Measurements from ENCODE around the gene PRKCH. TPM values are rescaled to one million over a fixed set of nuclear protein-coding genes. Genes with fewer than 3 reads are reported as not detected.

PRKCH gene
- total and polyA plus RNA-seq, 9 of the 15 experiments (the other 6 are each of a cell fraction or from before 2014, with no cell fraction given): 0.61 to 4.4 (median 4.0) TPM

DNA sequence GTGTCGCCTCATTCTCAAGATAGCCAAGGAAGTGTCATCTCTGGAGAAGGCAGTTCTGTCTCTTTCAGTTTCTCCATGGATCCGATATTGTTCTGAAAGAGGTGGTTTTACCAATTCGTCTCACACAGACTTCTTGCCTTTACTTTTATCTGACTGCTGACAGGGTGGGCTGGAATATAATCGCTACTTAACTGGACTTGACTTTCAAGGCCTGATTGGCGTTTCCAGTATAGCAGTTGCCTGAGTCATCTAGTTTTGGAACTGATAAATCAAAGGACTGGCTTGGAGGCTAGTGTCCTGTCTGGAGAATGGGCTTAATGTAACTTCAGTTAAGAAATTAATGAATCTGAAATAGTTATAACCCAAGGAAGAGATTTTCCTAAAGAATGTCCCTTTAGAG, 21.6 kb downstream of the PRKCH start (continued):
- no peak for TF ChIP-seq SOX6 (IDR thresholded peaks at IDR 0.05)
- TF ChIP-seq TAF1 (IDR thresholded peaks at IDR 0.05; ENCODE audit: control insufficient read depth, extremely low read depth, insufficient read depth, low read length, severe bottlenecking): no peak
- no peak for TF ChIP-seq RFX7 (CRISPR knock-in tag; IDR thresholded peaks at IDR 0.05)
- TF ChIP-seq SMARCE1 (IDR thresholded peaks at IDR 0.05): peak; percentile 43; the same call in 1 of the 2 replicates
- no peak for TF ChIP-seq ZNF217 (CRISPR knock-in tag; IDR thresholded peaks at IDR 0.05)
- TF ChIP-seq ESRRA (IDR thresholded peaks at IDR 0.05; ENCODE audit: borderline replicate concordance, low read depth): no peak
- TF ChIP-seq ZNF384 (IDR thresholded peaks at IDR 0.05; ENCODE audit: low read depth, low read length): no peak
- no peak for TF ChIP-seq NONO (IDR thresholded peaks at IDR 0.05; ENCODE audit: low read depth in 2 of 2, low read length in 1 of 2)
- TF ChIP-seq ELF2 (CRISPR knock-in tag; IDR thresholded peaks at IDR 0.05): no peak
- no peak for TF ChIP-seq SRSF7 (optimal IDR thresholded peaks at IDR 0.05; ENCODE audit: low read depth, low read length)
- no peak for TF ChIP-seq THRAP3 (IDR thresholded peaks at IDR 0.05; ENCODE audit: borderline replicate concordance)
- no peak for TF ChIP-seq NR2C2 (CRISPR knock-in tag; IDR thresholded peaks at IDR 0.05)
- no peak for TF ChIP-seq NR2C2 (tag; IDR thresholded peaks at IDR 0.05)
- no peak for TF ChIP-seq MIER1 (IDR thresholded peaks at IDR 0.05; ENCODE audit: low read depth)
- TF ChIP-seq, protein P1, sequence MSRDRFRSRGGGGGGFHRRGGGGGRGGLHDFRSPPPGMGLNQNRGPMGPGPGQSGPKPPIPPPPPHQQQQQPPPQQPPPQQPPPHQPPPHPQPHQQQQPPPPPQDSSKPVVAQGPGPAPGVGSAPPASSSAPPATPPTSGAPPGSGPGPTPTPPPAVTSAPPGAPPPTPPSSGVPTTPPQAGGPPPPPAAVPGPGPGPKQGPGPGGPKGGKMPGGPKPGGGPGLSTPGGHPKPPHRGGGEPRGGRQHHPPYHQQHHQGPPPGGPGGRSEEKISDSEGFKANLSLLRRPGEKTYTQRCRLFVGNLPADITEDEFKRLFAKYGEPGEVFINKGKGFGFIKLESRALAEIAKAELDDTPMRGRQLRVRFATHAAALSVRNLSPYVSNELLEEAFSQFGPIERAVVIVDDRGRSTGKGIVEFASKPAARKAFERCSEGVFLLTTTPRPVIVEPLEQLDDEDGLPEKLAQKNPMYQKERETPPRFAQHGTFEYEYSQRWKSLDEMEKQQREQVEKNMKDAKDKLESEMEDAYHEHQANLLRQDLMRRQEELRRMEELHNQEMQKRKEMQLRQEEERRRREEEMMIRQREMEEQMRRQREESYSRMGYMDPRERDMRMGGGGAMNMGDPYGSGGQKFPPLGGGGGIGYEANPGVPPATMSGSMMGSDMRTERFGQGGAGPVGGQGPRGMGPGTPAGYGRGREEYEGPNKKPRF (IDR thresholded peaks at IDR 0.05; ENCODE audit: low read depth, low read length): no peak
- peak; percentile 23; the same call in 1 of the 2 replicates for TF ChIP-seq MAFK (IDR thresholded peaks at IDR 0.05; ENCODE audit: low read length)
- TF ChIP-seq SAFB (IDR thresholded peaks at IDR 0.05; ENCODE audit: borderline replicate concordance, low read depth, low read length): no peak
- TF ChIP-seq CBX3 (IDR thresholded peaks at IDR 0.05; ENCODE audit: borderline replicate concordance in 1 of 2, low read length in 2 of 2): no peak
- TF ChIP-seq MTA2 (IDR thresholded peaks at IDR 0.05; ENCODE audit: low read depth): no peak
- no peak for TF ChIP-seq ZNF77 (CRISPR knock-in tag; IDR thresholded peaks at IDR 0.05)
- TF ChIP-seq, protein P2, sequence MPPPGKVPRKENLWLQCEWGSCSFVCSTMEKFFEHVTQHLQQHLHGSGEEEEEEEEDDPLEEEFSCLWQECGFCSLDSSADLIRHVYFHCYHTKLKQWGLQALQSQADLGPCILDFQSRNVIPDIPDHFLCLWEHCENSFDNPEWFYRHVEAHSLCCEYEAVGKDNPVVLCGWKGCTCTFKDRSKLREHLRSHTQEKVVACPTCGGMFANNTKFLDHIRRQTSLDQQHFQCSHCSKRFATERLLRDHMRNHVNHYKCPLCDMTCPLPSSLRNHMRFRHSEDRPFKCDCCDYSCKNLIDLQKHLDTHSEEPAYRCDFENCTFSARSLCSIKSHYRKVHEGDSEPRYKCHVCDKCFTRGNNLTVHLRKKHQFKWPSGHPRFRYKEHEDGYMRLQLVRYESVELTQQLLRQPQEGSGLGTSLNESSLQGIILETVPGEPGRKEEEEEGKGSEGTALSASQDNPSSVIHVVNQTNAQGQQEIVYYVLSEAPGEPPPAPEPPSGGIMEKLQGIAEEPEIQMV (tag; conservative IDR thresholded peaks at IDR 0.05; ENCODE audit: low read depth): no peak
- no peak for TF ChIP-seq ZNF143 (CRISPR knock-in tag; IDR thresholded peaks at IDR 0.05)
